B cell (primary cell): ENCODE results near the gene UGT1A5.
"Not testable (repeated sequence)": the region's sequence is repeated elsewhere in the genome, so short reads cannot be mapped to it uniquely, and the experiment has no call there.

Source experiments
- EZH2 ChIP-seq: IDR thresholded peaks from 2 replicates; pipeline ENCODE4 v1.6.1; 2012; ENCODE audit warnings: borderline replicate concordance, low read depth, mild to moderate bottlenecking, moderate library complexity, low read length; ENCODE audit not compliant: insufficient read depth, poor library complexity, severe bottlenecking
- TF ChIP-seq, protein P1 (sequence below): fragments of 200-600 bp; IDR thresholded peaks from one replicate; pipeline ENCODE4 v1.8.0; 2022; ENCODE audit warnings: antibody characterized with exemption, mild to moderate bottlenecking

DNA sequence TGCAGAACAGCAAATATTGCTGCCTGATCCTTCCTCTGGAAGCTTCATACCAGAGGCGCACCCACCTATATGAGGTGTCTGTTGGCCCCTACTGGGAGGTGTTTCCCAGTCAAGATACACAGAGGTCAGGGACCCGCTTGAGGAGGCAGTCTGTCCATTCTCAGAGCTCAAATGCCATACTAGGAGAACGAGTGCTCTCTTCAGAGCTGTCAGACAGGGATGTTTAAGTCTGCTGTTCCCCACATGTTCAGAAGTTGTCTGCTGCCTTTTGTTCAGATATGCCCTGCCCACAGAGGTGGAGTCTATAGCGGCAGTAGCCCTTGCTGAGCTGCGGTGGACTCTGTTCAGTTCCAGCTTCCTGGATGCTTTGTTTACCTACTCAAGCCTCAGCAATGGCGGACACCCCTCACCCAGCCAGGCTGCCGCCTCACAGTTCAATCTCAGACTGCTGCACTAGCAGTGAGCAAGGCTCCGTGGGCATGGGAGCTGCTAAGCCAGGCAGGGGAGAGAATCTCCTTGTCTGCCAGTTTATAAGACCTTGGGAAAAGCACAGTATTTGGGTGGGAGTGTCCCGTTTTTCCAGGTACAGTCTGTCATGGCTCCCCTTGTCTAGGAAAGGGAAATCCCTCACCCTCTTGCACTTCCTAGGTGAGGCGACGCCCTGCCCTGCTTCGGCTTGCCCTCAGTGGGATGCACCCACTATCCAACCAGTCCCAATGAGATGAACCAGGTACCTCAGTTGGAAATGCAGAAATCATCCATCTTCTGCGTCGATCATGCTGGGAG, 24.4 kb downstream of the UGT1A5 start:
- TF ChIP-seq, protein P1, sequence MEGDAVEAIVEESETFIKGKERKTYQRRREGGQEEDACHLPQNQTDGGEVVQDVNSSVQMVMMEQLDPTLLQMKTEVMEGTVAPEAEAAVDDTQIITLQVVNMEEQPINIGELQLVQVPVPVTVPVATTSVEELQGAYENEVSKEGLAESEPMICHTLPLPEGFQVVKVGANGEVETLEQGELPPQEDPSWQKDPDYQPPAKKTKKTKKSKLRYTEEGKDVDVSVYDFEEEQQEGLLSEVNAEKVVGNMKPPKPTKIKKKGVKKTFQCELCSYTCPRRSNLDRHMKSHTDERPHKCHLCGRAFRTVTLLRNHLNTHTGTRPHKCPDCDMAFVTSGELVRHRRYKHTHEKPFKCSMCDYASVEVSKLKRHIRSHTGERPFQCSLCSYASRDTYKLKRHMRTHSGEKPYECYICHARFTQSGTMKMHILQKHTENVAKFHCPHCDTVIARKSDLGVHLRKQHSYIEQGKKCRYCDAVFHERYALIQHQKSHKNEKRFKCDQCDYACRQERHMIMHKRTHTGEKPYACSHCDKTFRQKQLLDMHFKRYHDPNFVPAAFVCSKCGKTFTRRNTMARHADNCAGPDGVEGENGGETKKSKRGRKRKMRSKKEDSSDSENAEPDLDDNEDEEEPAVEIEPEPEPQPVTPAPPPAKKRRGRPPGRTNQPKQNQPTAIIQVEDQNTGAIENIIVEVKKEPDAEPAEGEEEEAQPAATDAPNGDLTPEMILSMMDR = not testable (repeated sequence)
- not testable (repeated sequence) for TF ChIP-seq EZH2
